Ascending aorta (tissue), 2 donors: ENCODE data around the gene RBMS3. TPM values are rescaled to one million over a fixed set of nuclear protein-coding genes. Genes with fewer than 3 reads are reported as not detected.

Source experiments
- DNase-seq, 2 donors: peaks; one replicate each; pipeline ENCODE4 v3.0.0-alpha.2; 2019; ENCODE audit warnings: low spot score in 2 of 2
- H3K27ac ChIP-seq, 2 donors: fragments of 200-600 bp; sonication (generic); one replicate each; pipeline ENCODE4 v1.5.1; 2016 to 2017; ENCODE audit warnings: mild to moderate bottlenecking in 1 of 2
- H3K27me3 ChIP-seq: fragments of 200-600 bp; sonication (generic); one replicate; pipeline ENCODE4 v1.5.1; 2017
- H3K36me3 ChIP-seq, 2 donors: fragments of 200-600 bp; sonication (generic); one replicate each; pipeline ENCODE4 v1.5.1; 2016
- H3K4me1 ChIP-seq, 2 donors: fragments of 200-600 bp; sonication (generic); one replicate each; pipeline ENCODE4 v1.5.1; 2016 to 2017; ENCODE audit warnings: mild to moderate bottlenecking in 1 of 2
- H3K4me3 ChIP-seq, 2 donors: fragments of 200-600 bp; sonication (generic); one replicate each; pipeline ENCODE4 v1.5.1; 2016 to 2017; ENCODE audit warnings: mild to moderate bottlenecking in 1 of 2
- H3K9me3 ChIP-seq, 2 donors: fragments of 200-600 bp; sonication (generic); one replicate each; pipeline ENCODE4 v1.5.1; 2016
- intact Hi-C: fragments of 100-400 bp; cut with DNase I; formaldehyde crosslinking; loops from one replicate; pipeline ENCODE4 v1.15.1; 2023
- total RNA-seq: library from RNA; depleted of rRNA; stranded (reverse); fragments of >200 nt; gene quantifications from one replicate; pipeline ENCODE4 v1.1.0, GENCODE V29; 2016
- TF ChIP-seq, protein P1 (sequence below), 3 experiments: fragments of 200-600 bp in 2 of 3; fragments of 450-650 bp in 1 of 3; sonication (generic) in 2 of 3; IDR thresholded peaks; one replicate each; pipeline ENCODE4 v1.5.1; 2016 to 2019; ENCODE audit warnings: antibody characterized with exemption in 3 of 3, mild to moderate bottlenecking in 1 of 3, moderate library complexity in 1 of 3

The RBMS3 gene
- total RNA-seq, 1 donor from 2014 or later: 65.8 TPM

DNA sequence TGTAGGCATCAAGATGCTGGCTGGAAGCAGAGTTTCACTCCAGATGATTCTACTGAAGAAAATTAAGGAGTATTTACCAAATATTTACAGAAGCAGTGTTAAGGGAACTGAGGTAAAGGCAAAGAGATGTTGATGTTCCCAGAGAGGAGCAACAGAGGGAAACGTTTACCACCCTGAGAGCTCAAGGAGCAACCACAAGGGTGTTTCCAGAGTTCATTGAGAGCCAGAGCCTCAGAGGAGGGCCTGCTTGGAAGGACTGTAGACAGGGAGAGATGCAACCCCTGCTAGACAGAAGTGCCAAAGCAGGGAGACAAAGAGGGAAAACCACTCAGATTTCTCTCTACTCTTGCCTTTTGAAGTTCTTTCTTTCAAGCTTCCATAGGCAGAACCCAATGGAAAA, 474.5 kb downstream of the RBMS3 start:
- H3K4me1 ChIP-seq: peaks cover 4 to 37% of the 10 kb centered on the region in 2 donors
- intact Hi-C loops: loop anchor here (5.0 to 10.0 kb wide), 2 partner anchors 228 to 691 kb away; no protein-coding TSS in a partner anchor
- peak overlapping the region; percentile 72 to 81 for H3K27ac ChIP-seq

GRCh38 chr3:29757054-29757777, 476.3 kb downstream of the RBMS3 start:
- peak overlapping the region; percentile 76 to 81 for H3K27ac ChIP-seq
- no peak overlapping the region for H3K4me3 ChIP-seq
- no peaks in the 10 kb centered on the region for H3K36me3 ChIP-seq
- TF ChIP-seq, protein P1, sequence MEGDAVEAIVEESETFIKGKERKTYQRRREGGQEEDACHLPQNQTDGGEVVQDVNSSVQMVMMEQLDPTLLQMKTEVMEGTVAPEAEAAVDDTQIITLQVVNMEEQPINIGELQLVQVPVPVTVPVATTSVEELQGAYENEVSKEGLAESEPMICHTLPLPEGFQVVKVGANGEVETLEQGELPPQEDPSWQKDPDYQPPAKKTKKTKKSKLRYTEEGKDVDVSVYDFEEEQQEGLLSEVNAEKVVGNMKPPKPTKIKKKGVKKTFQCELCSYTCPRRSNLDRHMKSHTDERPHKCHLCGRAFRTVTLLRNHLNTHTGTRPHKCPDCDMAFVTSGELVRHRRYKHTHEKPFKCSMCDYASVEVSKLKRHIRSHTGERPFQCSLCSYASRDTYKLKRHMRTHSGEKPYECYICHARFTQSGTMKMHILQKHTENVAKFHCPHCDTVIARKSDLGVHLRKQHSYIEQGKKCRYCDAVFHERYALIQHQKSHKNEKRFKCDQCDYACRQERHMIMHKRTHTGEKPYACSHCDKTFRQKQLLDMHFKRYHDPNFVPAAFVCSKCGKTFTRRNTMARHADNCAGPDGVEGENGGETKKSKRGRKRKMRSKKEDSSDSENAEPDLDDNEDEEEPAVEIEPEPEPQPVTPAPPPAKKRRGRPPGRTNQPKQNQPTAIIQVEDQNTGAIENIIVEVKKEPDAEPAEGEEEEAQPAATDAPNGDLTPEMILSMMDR (IDR thresholded peaks at IDR 0.05): no peak
- peaks cover 4 to 32% of the 10 kb centered on the region in 2 donors for H3K4me1 ChIP-seq
- DNase-seq: no peak
- intact Hi-C loops: loop anchor here (5.0 to 10.0 kb wide), 2 partner anchors 230 to 692 kb away; no protein-coding TSS in a partner anchor
- H3K9me3 ChIP-seq: no peaks in the 10 kb centered on the region
- no peaks in the 10 kb centered on the region for H3K27me3 ChIP-seq

More for the DNA sequence above, 474.5 kb downstream of the RBMS3 start:
- TF ChIP-seq, protein P1 (IDR thresholded peaks at IDR 0.05): no peak
- no peaks in the 10 kb centered on the region for H3K36me3 ChIP-seq
- no peaks in the 10 kb centered on the region for H3K9me3 ChIP-seq
- DNase-seq: no peak
- H3K27me3 ChIP-seq: no peaks in the 10 kb centered on the region
- H3K4me3 ChIP-seq: no peak overlapping the region

DNA sequence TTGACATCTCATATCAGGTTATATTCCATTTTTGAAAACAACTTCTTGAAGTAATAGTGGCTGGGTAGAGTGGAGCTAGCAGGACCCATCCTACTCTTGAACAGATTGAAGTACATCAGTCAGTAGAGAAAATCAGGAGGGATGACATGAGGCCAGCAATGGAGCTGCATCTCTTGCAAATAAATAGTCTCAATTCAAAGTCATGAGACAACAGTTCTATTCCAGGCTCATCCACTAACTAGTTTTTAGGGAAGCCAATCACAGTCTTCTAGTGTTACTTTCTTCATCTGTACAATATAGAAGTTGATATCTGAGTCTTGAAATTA, 477.2 kb downstream of the RBMS3 start:
- TF ChIP-seq, protein P1 (IDR thresholded peaks at IDR 0.05): no peak
- H3K36me3 ChIP-seq: no peaks in the 10 kb centered on the region
- H3K27me3 ChIP-seq: no peaks in the 10 kb centered on the region
- intact Hi-C loops: loop anchor here (2.0 to 10.0 kb wide), 4 partner anchors 61 to 693 kb away; partner anchors contain the start of gene RBMS3
- peak overlapping the region; percentile 76 to 81 for H3K27ac ChIP-seq
- peak overlapping the region in 1 of 2 donors; percentile 21 for H3K4me3 ChIP-seq
- H3K9me3 ChIP-seq: no peaks in the 10 kb centered on the region
- peaks cover 4 to 30% of the 10 kb centered on the region in 2 donors for H3K4me1 ChIP-seq
- no peak for DNase-seq

GRCh38 chr3:29758434-29759322, 477.8 kb downstream of the RBMS3 start:
- no peaks in the 10 kb centered on the region for H3K9me3 ChIP-seq
- no peaks in the 10 kb centered on the region for H3K36me3 ChIP-seq
- peak overlapping the region in 1 of 2 donors; percentile 21 for H3K4me3 ChIP-seq
- H3K27me3 ChIP-seq: no peaks in the 10 kb centered on the region
- DNase-seq: no peak
- TF ChIP-seq, protein P1 (IDR thresholded peaks at IDR 0.05): no peak
- peaks cover 4 to 30% of the 10 kb centered on the region in 2 donors for H3K4me1 ChIP-seq
- intact Hi-C loops: loop anchor here (2.0 to 10.0 kb wide), 4 partner anchors 62 to 694 kb away; partner anchors contain the start of gene RBMS3
- peak overlapping the region; percentile 76 to 81 for H3K27ac ChIP-seq

DNA sequence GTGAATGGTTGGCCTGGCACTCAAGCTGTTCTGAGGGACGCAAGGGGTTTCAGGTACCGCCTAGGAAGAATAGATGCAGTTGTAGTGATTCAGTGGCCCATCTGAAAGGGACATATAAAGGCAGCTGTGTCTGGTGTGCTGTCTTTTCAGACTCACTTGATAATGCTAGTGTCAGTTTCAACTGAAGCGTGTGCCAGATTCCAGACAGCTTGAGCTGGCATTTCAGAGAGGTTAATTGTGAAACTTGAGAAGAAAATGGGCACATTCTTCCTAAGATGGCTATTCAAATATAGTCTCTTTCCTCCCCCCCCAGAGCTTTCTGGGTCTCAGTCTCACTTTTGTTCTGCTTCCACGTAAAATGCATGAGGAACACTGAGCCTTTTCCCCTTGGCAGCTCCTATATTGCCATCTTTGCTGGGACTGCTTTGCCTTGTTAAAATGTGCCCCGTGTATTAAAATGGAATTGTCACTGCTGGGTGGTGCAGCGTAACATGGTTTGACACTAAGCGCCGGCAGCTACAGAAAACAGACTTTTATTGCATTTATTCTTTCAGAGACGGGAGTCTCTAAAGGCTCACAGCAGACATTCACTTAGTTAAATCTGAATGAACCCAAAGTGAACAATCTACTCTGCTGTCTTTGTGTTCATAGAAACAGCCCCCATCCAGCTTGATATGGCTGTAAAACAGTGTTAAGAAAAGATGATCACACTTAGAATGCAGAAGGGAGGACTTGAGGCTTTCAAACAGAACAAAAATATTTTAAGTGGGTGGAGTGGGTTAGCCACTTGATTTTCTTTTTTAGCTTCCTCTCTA, 478.7 kb downstream of the RBMS3 start:
- Histone ChIP-seq H3K36me3 (no peaks in the 10 kb centered on the region), H3K9me3 (no peaks in the 10 kb centered on the region), H3K4me3 (peak overlapping the region in 1 of 2 donors; percentile 21), H3K27me3 (no peaks in the 10 kb centered on the region), H3K27ac (peak overlapping the region; percentile 76 to 81), H3K4me1 (peaks cover 4 to 35% of the 10 kb centered on the region in 2 donors)
- TF ChIP-seq, protein P1 (IDR thresholded peaks at IDR 0.05): no peak
- intact Hi-C loops: loop anchor here (2.0 to 10.0 kb wide), 4 partner anchors 63 to 695 kb away; partner anchors contain the start of gene RBMS3
- DNase-seq: no peak
